Glutamatergic neuron (in vitro differentiated cells): ENCODE data around the gene FRS2. TPM values are rescaled to one million over a fixed set of nuclear protein-coding genes. Genes with fewer than 3 reads are reported as not detected.

Source experiments
- DNase-seq: peaks from one replicate; pipeline ENCODE4 v3.0.0; 2022
- H3K27ac Mint-ChIP-seq: one replicate; pipeline ENCODE4 v1.8.0; 2020; ENCODE audit warnings: mild to moderate bottlenecking, mixed read lengths, inconsistent platforms; ENCODE audit not compliant: unreplicated experiment
- H3K27me3 Mint-ChIP-seq: one replicate; pipeline ENCODE4 v1.8.0; 2020; ENCODE audit warnings: mild to moderate bottlenecking, moderate library complexity, mixed read lengths, inconsistent platforms; ENCODE audit not compliant: unreplicated experiment
- H3K36me3 Mint-ChIP-seq: one replicate; pipeline ENCODE4 v1.8.0; 2020; ENCODE audit warnings: mild to moderate bottlenecking, mixed read lengths, inconsistent platforms; ENCODE audit not compliant: unreplicated experiment
- H3K4me1 Mint-ChIP-seq: one replicate; pipeline ENCODE4 v1.8.0; 2020; ENCODE audit warnings: mild to moderate bottlenecking, low read depth, mixed read lengths, inconsistent platforms; ENCODE audit not compliant: unreplicated experiment
- H3K4me3 Mint-ChIP-seq: one replicate; pipeline ENCODE4 v1.8.0; 2020; ENCODE audit warnings: mild to moderate bottlenecking, mixed read lengths, inconsistent platforms; ENCODE audit not compliant: unreplicated experiment
- H3K9me3 Mint-ChIP-seq: one replicate; pipeline ENCODE4 v1.8.0; 2020; ENCODE audit warnings: mild to moderate bottlenecking, moderate library complexity, mixed read lengths, inconsistent platforms; ENCODE audit not compliant: unreplicated experiment
- CTCF ChIP-seq: fragments of 200-600 bp; sonication (generic); IDR thresholded peaks from one replicate; pipeline ENCODE4 v1.5.0; 2021; ENCODE audit not compliant: partially characterized antibody, unreplicated experiment
- total RNA-seq: library from RNA; stranded (reverse); fragmentation: NEBNext Ultra II Directional; extraction: Animal tissue kit (Norgen Biotek cat#: 25700); gene quantifications from one replicate; pipeline ENCODE4 v1.2.1, GENCODE V29; 2021; ENCODE audit not compliant: unreplicated experiment

FRS2 gene
- total RNA-seq, 1 donor from 2014 or later, result 26.7 TPM

- Mint-ChIP-seq H3K4me3 (no peak overlapping the region), H3K4me1 (no peaks in the 10 kb centered on the region), H3K27me3 (no peaks in the 10 kb centered on the region), H3K27ac (no peak overlapping the region), H3K36me3 (no peaks in the 10 kb centered on the region), H3K9me3 (peaks cover 2% of the 10 kb centered on the region)
- no peak for DNase-seq
- TF ChIP-seq CTCF, result no peak
Observed at GRCh38 chr12:69437073-69437472, 33.1 kb upstream of the FRS2 start.

DNA sequence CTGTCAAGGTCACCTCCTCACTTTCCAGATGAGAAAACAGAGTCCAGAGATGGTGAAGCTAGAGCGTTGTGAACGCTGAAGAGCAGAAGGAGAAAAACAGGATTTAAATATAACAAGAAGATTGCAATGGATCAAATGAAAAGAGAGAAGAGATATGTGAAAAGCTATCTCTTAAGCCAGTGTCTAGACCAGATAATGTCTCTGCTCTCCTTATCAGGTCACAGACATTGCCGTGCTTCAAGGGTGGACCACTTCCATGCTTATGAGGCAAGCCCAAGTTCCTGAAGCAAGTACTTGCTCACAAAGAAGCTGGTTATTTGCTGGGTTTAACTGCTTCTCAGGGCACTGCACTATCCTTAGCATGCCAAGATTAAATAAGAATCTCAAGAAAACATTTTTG is 31.6 kb upstream of the FRS2 start:
- no peaks in the 10 kb centered on the region for H3K36me3 Mint-ChIP-seq
- H3K27me3 Mint-ChIP-seq, result no peaks in the 10 kb centered on the region
- DNase-seq, result no peak
- H3K4me1 Mint-ChIP-seq, result no peaks in the 10 kb centered on the region
- no peak for TF ChIP-seq CTCF
- H3K27ac Mint-ChIP-seq, result no peak overlapping the region
- no peak overlapping the region for H3K4me3 Mint-ChIP-seq
- peaks cover 2% of the 10 kb centered on the region for H3K9me3 Mint-ChIP-seq

DNA sequence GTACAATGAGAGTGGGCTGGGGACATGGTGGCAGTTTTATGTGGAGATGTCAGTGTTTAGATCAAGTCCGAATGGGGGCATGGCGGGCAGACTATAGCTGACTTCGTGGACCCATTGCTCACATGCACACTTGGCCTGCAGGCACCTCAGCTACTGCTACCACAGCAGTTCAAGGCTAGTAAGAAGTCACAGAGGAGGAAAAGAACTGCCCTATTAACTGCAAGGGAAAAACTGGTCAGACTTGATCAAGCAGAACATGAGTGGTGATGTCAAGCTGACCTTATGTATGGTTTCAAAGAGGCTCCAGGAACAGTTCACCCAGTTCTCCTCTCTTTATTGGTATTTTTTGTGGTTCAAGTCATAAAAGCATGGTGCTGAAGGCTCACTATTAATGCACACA is 30.2 kb upstream of the FRS2 start:
- no peak for DNase-seq
- Mint-ChIP-seq H3K27me3 (no peaks in the 10 kb centered on the region), H3K36me3 (no peaks in the 10 kb centered on the region), H3K4me3 (no peak overlapping the region), H3K27ac (no peak overlapping the region), H3K9me3 (peaks cover 4% of the 10 kb centered on the region), H3K4me1 (no peaks in the 10 kb centered on the region)
- no peak for TF ChIP-seq CTCF

GRCh38 chr12:69440886-69441285 is 29.3 kb upstream of the FRS2 start:
- no peaks in the 10 kb centered on the region for H3K36me3 Mint-ChIP-seq
- no peak for TF ChIP-seq CTCF
- no peak overlapping the region for H3K27ac Mint-ChIP-seq
- peaks cover 4% of the 10 kb centered on the region for H3K9me3 Mint-ChIP-seq
- DNase-seq, result no peak
- H3K4me3 Mint-ChIP-seq, result no peak overlapping the region
- no peaks in the 10 kb centered on the region for H3K4me1 Mint-ChIP-seq
- peaks cover 3% of the 10 kb centered on the region for H3K27me3 Mint-ChIP-seq

DNA sequence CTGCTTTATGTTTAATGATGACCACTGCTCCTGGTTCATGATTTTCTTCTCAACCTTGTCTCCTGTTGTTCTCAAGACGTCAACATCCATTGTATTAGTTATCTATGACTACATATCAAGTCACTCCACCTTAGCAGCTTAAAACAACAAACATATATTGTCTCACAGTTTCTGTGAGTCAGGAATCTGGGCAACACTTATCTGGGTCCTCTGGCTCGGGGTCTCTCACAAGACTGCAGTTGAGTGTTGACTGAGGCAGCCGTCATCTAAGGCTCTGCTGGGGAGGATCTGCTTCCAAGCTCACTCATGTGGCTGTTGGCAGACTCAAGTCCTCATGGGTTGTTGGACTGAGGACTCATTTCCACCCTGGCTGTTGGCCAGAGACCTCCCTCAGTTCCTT is 27.3 kb upstream of the FRS2 start:
- H3K27me3 Mint-ChIP-seq, result peaks cover 3% of the 10 kb centered on the region
- H3K27ac Mint-ChIP-seq, result no peak overlapping the region
- TF ChIP-seq CTCF, result no peak
- H3K4me1 Mint-ChIP-seq, result no peaks in the 10 kb centered on the region
- DNase-seq, result no peak
- H3K4me3 Mint-ChIP-seq, result no peak overlapping the region
- H3K36me3 Mint-ChIP-seq, result no peaks in the 10 kb centered on the region
- H3K9me3 Mint-ChIP-seq, result peaks cover 4% of the 10 kb centered on the region
